GM21529 (cell line): Measurements from ENCODE around the gene CTXN1.
"Not testable (repeated sequence)": the region's sequence is repeated elsewhere in the genome, so short reads cannot be mapped to it uniquely, and the experiment has no call there.

Source experiments
- ATAC-seq: cut with Tn5 transposase; IDR thresholded peaks from one replicate; pipeline ENCODE4 v1.9.1; 2021; ENCODE audit not compliant: unreplicated experiment

CTXN1 gene

DNA sequence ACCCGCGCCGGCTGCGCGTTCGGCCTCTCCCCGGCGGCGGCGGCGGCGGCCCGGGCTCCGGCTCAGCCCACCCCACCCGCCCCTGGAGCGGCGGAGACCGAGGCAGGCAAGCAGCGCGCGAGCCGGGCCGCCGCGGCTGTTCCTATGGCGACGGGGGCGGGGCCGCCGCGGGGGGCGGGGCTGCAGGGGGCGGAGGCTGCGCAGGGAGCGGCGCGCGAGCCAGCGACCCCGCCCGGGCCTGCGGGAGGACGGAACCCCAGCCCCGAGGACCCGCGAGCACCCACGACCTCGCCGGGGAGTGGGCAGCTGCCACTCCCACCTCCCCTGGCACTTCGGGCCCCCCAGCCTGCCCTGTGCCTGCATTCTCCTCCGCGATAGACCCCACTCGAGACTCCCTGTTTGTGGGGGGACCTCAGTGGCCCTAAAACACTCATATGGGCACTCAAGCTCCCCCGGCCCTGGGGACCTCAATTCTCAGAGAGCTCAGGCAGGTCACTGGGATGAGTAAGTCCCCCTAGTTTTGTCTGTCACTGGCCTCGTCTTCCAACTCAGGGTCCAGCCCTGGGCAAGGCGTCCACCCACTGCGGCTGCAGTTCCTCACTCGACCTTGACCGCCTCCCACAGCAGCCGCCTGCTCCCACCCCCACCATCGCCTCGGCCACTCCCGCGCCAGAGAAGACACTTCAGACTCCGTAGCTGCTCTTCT lies at the start of gene CTXN1:
CTXN1 (minus strand) TSS at position 115 of the 706 bp plus-strand sequence. CDS start 597 bp downstream, outside the sequence.
- ATAC-seq = no peak

GRCh38 chr19:7975037-7975436 lies 49.1 kb upstream of the CTXN1 start:
- no peak for ATAC-seq

DNA sequence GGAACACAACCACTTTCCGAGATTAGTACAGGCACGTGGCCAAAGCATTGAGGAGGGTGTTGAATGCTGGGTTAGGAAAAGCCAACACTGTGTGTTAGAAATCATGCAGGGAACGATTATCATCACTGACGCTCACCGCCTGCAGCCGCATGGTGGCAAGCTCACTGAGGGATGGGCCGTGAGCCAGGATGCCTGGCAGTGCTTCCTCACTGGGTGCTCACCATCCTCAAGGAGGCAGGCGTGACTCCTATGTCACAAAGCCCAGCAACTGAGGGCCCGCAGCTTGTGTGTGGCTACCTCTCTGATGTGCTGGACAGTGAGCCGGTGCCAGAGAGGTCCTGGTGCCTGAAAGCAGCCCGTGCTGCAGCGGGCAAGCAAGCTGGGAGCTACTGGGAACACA lies 47.9 kb upstream of the CTXN1 start:
- no peak for ATAC-seq

GRCh38 chr19:7971553-7972520 lies 45.9 kb upstream of the CTXN1 start:
- no peak for ATAC-seq

- ATAC-seq = no peak
Measured at GRCh38 chr19:7970716-7971448, 44.9 kb upstream of the CTXN1 start.

- no peak for ATAC-seq
Measured at GRCh38 chr19:7969555-7969939, 43.6 kb upstream of the CTXN1 start.

GRCh38 chr19:7968796-7969554 lies 43.0 kb upstream of the CTXN1 start:
- no peak for ATAC-seq

GRCh38 chr19:7968008-7968795 lies 42.3 kb upstream of the CTXN1 start:
- no peak for ATAC-seq

- no peak for ATAC-seq
Measured at GRCh38 chr19:7965921-7966665, 40.2 kb upstream of the CTXN1 start.

DNA sequence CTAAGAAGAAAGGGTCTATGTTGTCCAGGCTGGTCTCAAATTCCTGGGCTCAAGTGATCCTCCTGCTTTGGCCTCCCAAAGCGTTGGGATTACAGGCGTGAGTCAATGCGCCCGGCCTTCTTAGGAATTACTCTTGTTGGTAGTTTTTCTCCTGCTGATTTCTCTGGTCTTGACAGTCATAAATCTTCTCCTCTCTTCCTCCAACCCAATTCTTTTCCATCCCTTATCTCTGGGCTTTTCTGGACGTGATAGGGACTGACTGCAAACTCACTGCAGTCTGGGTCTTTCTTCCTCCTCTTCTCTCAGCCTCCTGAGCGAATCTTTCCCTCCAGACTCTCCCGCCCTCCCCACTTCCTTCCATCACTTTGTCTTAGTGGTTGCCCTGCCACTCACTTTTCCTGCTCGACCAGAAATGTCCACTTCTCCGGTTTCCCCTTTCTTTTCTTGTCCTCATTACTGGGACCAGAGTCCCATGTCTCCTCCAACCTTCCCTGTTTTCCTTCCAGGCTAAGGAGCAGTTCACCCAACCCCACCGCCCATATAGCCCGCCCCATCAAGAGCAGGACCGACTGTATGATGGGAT lies 39.4 kb upstream of the CTXN1 start:
- no peak for ATAC-seq

DNA sequence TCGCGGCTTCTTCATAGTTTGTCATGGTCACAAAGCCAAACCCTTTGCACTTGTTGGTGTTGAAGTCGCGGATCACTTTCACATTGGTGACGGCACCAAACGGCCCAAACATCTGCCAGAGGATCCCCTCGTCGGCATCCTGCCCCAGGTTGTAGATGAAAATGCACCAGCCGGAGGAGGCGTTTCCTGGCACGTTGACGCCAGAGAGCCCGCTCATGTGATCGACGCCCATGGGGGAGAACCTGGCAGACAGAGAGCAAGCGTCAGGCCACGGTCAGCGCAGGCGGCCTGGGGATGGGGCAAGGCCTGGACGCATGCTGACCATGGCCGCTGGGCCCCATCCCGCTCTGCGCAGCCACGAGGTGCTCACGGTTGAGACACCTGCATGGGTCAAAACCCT lies 37.6 kb upstream of the CTXN1 start:
- ATAC-seq = no peak

DNA sequence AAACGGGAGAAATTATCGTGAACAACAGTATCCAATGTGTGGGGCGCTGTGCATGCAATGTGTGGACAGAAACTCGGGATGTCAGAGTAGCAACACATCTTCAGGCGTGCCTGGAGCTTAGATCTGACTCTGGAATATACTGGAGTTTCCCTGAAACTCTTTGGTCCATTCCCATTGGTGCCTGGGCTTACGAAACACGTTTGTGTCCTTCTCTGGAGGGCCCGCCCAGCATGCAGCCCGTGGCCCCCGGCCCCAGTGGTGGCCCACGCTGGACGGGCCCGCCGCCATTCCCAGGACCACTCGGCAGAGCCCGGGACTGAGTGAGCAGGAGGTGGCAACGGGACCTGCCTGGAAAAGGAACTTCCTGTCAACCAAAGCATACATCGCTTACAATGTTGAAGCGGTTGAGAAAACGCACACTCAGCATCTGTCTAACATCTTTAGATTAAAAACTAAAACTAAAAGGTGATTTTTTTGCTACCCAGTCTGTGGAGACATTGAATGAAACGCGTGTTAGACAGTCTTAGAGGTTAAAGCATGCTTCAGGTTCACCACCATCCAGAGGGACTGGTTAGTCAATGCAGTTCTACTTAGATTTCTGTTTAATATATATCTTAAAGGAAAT lies 36.8 kb upstream of the CTXN1 start:
- ATAC-seq = no peak

DNA sequence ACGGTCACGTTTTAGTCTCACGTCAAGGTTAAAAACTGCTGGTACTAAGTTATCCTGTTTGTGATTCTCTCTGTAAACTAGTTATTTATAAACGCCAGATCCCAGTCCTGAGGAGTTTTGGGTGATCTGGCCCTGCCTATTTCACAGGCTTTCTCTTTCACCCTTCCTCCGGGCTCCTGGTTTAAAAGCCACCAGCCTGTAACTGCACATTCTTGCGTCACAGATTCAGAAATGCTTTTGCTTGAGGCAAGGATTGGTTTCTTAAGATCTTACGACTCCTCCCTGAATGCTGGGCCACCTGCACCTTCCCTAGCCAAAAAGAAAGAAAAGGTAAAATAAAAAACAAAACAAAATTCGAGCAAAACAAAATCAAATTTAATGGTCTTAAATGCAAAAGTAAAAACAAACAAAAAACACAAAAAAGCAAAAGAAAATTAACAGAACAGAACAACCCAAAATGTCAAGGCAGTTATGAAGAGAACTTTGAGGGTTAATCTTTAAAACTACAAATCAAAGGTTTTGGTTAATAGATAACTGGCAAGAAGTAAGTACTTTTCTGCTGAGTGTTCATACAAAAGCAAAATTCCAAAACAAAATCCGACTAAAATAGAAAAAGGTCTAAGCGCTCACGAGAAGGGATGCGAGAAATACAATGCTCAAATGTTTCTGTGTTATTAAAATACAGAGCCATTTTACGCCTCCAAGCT lies 36.1 kb upstream of the CTXN1 start:
- ATAC-seq = no peak

DNA sequence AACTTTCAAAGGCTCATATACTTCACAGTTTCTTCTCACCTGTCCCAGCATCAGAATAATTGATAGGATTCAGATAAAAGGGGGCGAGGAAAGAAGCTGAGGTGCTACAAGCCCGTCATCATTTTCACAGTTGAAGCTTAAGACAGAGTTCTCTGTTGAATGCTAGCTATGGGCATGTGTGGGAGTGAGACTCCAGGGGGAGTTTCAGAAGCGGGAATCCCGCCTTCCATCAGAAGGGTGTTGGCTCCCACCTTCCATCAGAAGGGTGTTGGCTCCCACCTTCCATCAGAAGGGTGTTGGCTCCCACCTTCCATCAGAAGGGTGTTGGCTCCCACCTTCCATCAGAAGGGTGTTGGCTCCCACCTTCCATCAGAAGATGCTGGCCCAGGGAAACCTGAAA lies 35.1 kb upstream of the CTXN1 start:
- ATAC-seq = not testable (repeated sequence)

- no peak for ATAC-seq
Measured at GRCh38 chr19:7959211-7959610, 33.3 kb upstream of the CTXN1 start.

- ATAC-seq = no peak
Measured at GRCh38 chr19:7955696-7956095, 29.8 kb upstream of the CTXN1 start.

GRCh38 chr19:7953576-7953975 lies 27.6 kb upstream of the CTXN1 start:
- no peak for ATAC-seq

DNA sequence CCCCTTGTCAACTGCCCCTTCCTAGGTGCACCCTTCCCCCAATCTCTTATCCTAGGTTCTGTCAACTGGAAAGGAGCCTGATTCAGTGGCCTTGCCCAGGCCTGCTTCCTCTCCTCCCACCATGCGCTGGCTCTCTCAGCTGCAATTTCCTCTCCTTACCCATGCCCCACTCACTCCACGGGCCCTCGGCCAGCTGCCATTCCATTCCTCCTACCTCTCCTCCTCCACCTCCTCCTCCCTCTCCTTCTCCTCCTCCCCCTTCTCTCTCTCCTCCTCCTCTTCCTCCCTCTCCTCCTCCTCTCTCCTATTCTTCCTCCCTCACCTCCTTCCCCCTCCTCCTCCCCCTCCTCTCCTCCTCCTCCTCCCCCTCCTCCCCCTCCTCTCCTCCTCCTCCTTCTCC lies 27.1 kb upstream of the CTXN1 start:
- no peak for ATAC-seq
